GM12878 (cell line): Measurements from ENCODE around the gene CDC123. TPM values are rescaled to one million over a fixed set of nuclear protein-coding genes. Genes with fewer than 3 reads are reported as not detected.

ENCODE experiments used
- BHLHE40 ChIP-seq, 2 experiments: fragments of 450-650 bp in 1 of 2; IDR thresholded peaks; 2 replicates each; pipeline ENCODE4 v1.6.1; 2011 to 2017; ENCODE audit warnings: low read depth in 2 of 2, borderline replicate concordance in 1 of 2, improper control_type of control experiment in 1 of 2, low read length in 1 of 2, mild to moderate bottlenecking in 1 of 2
- CREM ChIP-seq: IDR thresholded peaks from 2 replicates; pipeline ENCODE4 v1.6.1; 2014; ENCODE audit warnings: antibody characterized with exemption, low read depth
- DPF2 ChIP-seq: fragments of 450-650 bp; IDR thresholded peaks from 2 replicates; pipeline ENCODE4 v1.6.1; 2017; ENCODE audit warnings: mild to moderate bottlenecking
- EED ChIP-seq: sonication (generic); IDR thresholded peaks from 2 replicates; pipeline ENCODE4 v1.6.1; 2016; ENCODE audit warnings: antibody characterized with exemption, low read depth
- EP300 ChIP-seq, 2 experiments: fragments of 150-350 bp in 1 of 2; IDR thresholded peaks; 2 replicates each; pipeline ENCODE4 v1.6.1; 2011 to 2012; ENCODE audit warnings: low read depth in 2 of 2, low read length in 2 of 2, borderline replicate concordance in 1 of 2, improper control_type of control experiment in 1 of 2, inconsistent platforms in 1 of 2; ENCODE audit not compliant: control insufficient read depth in 1 of 2
- ESRRA ChIP-seq: IDR thresholded peaks from 2 replicates; pipeline ENCODE4 v1.6.1; 2012; ENCODE audit warnings: mild to moderate bottlenecking, low read length, improper control_type of control experiment
- GATAD2B ChIP-seq: fragments of 450-650 bp; conservative IDR thresholded peaks from 2 replicates; pipeline ENCODE4 v1.6.1; 2017; ENCODE audit warnings: low read depth, mild to moderate bottlenecking, moderate library complexity
- HCFC1 ChIP-seq: fragments of 150-350 bp; IDR thresholded peaks from 2 replicates; pipeline ENCODE4 v1.6.1; 2014; ENCODE audit warnings: low read length
- HDAC6 ChIP-seq: fragments of 200-600 bp; sonication (generic); IDR thresholded peaks from one replicate; pipeline ENCODE4 v1.8.0; 2017; ENCODE audit warnings: antibody characterized with exemption; ENCODE audit not compliant: unreplicated experiment
- IKZF2 ChIP-seq, 2 experiments: fragments of 450-650 bp; IDR thresholded peaks; 2 replicates each; pipeline ENCODE4 v1.6.1; 2017; ENCODE audit warnings: mild to moderate bottlenecking in 2 of 2, moderate library complexity in 2 of 2
- JUND ChIP-seq: IDR thresholded peaks from 2 replicates; pipeline ENCODE4 v1.6.1; 2012; ENCODE audit warnings: low read depth, mild to moderate bottlenecking, low read length, improper control_type of control experiment, moderate library complexity
- LARP7 ChIP-seq: fragments of 450-650 bp; IDR thresholded peaks from 2 replicates; pipeline ENCODE4 v1.6.1; 2017; ENCODE audit warnings: mild to moderate bottlenecking
- MTA3 ChIP-seq: IDR thresholded peaks from 2 replicates; pipeline ENCODE4 v1.6.1; 2012; ENCODE audit warnings: low read length, inconsistent platforms, borderline replicate concordance
- NR2F1 ChIP-seq: fragments of 450-650 bp; conservative IDR thresholded peaks from 2 replicates; pipeline ENCODE4 v1.6.1; 2017; ENCODE audit warnings: mild to moderate bottlenecking
- PML ChIP-seq: IDR thresholded peaks from 2 replicates; pipeline ENCODE4 v1.6.1; 2012; ENCODE audit warnings: low read length, inconsistent platforms
- RAD21 ChIP-seq: IDR thresholded peaks from 2 replicates; pipeline ENCODE4 v1.6.1; 2011; ENCODE audit warnings: mild to moderate bottlenecking, low read depth, low read length, moderate library complexity; ENCODE audit not compliant: insufficient read depth
- RAD51 ChIP-seq: fragments of 450-650 bp; IDR thresholded peaks from 2 replicates; pipeline ENCODE4 v1.6.1; 2016; ENCODE audit warnings: moderate library complexity, mild to moderate bottlenecking, inconsistent platforms
- SMARCA5 ChIP-seq: fragments of 450-650 bp; IDR thresholded peaks from 2 replicates; pipeline ENCODE4 v1.6.1; 2017; ENCODE audit warnings: mild to moderate bottlenecking
- SRF ChIP-seq, 2 experiments: IDR thresholded peaks; 2 replicates each; pipeline ENCODE4 v1.6.1; 2011; ENCODE audit warnings: low read depth in 2 of 2, low read length in 2 of 2, mild to moderate bottlenecking in 1 of 2, moderate library complexity in 1 of 2
- STAT3 ChIP-seq: IDR thresholded peaks from 2 replicates; pipeline ENCODE4 v1.6.1; 2011; ENCODE audit warnings: low read depth, low read length, improper control_type of control experiment
- SUPT20H ChIP-seq: IDR thresholded peaks from 2 replicates; pipeline ENCODE4 v1.6.1; 2011; ENCODE audit warnings: low read depth, mild to moderate bottlenecking, low read length, moderate library complexity, borderline replicate concordance; ENCODE audit not compliant: control insufficient read depth
- TAF1 ChIP-seq: IDR thresholded peaks from 2 replicates; pipeline ENCODE4 v1.6.1; 2011; ENCODE audit warnings: mild to moderate bottlenecking, low read depth, low read length, borderline replicate concordance
- TCF3 ChIP-seq: IDR thresholded peaks from 2 replicates; pipeline ENCODE4 v1.6.1; 2012; ENCODE audit warnings: low read depth, mild to moderate bottlenecking, low read length, borderline replicate concordance; ENCODE audit not compliant: insufficient read depth
- YBX1 ChIP-seq: fragments of 450-650 bp; IDR thresholded peaks from 2 replicates; pipeline ENCODE4 v1.6.1; 2016; ENCODE audit warnings: antibody characterized with exemption
- ZNF384 ChIP-seq: IDR thresholded peaks from 2 replicates; pipeline ENCODE4 v1.6.1; 2012; ENCODE audit warnings: low read depth, mild to moderate bottlenecking, low read length, improper control_type of control experiment, borderline replicate concordance
- ZNF592 ChIP-seq: fragments of 450-650 bp; IDR thresholded peaks from 2 replicates; pipeline ENCODE4 v1.6.1; 2017; ENCODE audit warnings: mild to moderate bottlenecking, moderate library complexity
- polyA plus RNA-seq, 11 experiments: library from polyadenylated mRNA; depleted of rRNA in 4 of 11; unstranded in 6 of 11; stranded (reverse) in 5 of 11; fragments of >200 nt; fragmentation: Nextera tagmentation in 4 of 11; fragmentation: Illumina TruSeq in 1 of 11; extraction: Ambion mirVana in 4 of 11; extraction: Trizol in 1 of 11; gene quantifications; 1 replicate in 1 of 11; 2 replicates in 10 of 11; pipeline versions ENCODE4 v1.2.1 to v1.2.3, GENCODE V29; 2011 to 2016; ENCODE audit warnings: inconsistent platforms in 2 of 11, missing spikeins in 2 of 11, low read depth in 1 of 11
- total RNA-seq, 4 experiments: library from RNA; depleted of rRNA in 3 of 4; stranded (reverse); fragments of >200 nt in 3 of 4; fragmentation: Illumina TruSeq in 1 of 4; extraction: Trizol in 1 of 4; gene quantifications; 2 replicates each; pipeline versions ENCODE4 v1.2.1 to v1.2.3, GENCODE V29; 2013 to 2021
- TF ChIP-seq, protein P1 (sequence below): IDR thresholded peaks from 2 replicates; pipeline ENCODE4 v1.6.1; 2012; ENCODE audit warnings: low read depth, low read length, improper control_type of control experiment

The CDC123 gene
- total and polyA plus RNA-seq, 10 of the 15 experiments (the other 5 are each of a cell fraction or from before 2014, with no cell fraction given), result 128 to 360 (median 209) TPM

DNA sequence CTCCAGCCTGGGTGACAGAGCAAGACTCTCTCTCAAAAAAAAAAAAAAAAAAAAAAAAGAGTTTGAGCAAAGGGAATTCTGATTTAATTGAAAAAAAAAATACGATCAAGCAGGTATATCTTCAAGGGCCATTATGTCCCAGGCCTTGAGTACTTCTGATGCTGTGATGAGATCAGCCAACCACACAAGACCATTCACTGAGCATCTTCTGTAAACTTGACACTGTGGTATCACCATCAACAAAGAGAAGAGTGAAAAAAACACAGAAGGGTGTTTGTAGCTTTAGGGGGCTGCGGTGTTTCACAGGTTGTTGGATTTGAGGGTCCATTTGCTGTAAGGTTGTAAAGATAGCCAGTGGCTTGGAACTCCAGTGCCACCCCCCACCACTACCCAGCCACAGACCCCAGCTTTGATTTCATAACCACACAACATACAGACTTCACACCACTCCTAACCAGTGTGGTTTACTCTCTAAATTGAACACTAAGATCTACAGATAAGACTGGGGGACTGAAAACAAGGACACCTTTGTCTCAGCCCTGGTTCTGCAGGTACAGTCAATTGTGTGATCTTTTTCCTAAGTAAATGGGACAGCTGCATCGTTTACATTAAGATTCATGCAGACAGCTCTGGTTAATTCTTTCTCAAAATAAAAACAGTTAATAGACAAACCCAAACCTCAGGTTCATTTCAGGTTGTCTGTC lies 66.4 kb downstream of the CDC123 start (continued):
- TF ChIP-seq CREM (no peak), SUPT20H (no peak), TAF1 (no peak), LARP7 (no peak), RAD51 (no peak), MTA3 (no peak), SRF (IDR thresholded peaks at IDR 0.05; ENCODE audit: low read depth in 2 of 2, low read length in 2 of 2) (no peak), SMARCA5 (no peak), DPF2 (peak; percentile 55; the same call in 1 of the 2 replicates), BHLHE40 (IDR thresholded peaks at IDR 0.05; ENCODE audit: borderline replicate concordance in 1 of 2, low read depth in 2 of 2, low read length in 1 of 2) (peak; percentile 52 to 69; a peak in 3 of 4 replicates), EP300 (IDR thresholded peaks at IDR 0.05; ENCODE audit: borderline replicate concordance in 1 of 2, control insufficient read depth in 1 of 2, low read depth in 2 of 2, low read length in 2 of 2) (peak in 1 of 2 experiments; percentile 38; a peak in 1 of 4 replicates), YBX1 (no peak), HCFC1 (no peak), EED (no peak), RAD21 (no peak), ZNF592 (no peak), HDAC6 (no peak), IKZF2 (IDR thresholded peaks at IDR 0.05) (peak; percentile 74 to 77; a peak in 3 of 4 replicates), GATAD2B (no peak), STAT3 (no peak), PML (no peak), TCF3 (no peak), ZNF384 (no peak), JUND (no peak), ESRRA (no peak), NR2F1 (peak; percentile 35; the same call in 1 of the 2 replicates)
- TF ChIP-seq, protein P1, sequence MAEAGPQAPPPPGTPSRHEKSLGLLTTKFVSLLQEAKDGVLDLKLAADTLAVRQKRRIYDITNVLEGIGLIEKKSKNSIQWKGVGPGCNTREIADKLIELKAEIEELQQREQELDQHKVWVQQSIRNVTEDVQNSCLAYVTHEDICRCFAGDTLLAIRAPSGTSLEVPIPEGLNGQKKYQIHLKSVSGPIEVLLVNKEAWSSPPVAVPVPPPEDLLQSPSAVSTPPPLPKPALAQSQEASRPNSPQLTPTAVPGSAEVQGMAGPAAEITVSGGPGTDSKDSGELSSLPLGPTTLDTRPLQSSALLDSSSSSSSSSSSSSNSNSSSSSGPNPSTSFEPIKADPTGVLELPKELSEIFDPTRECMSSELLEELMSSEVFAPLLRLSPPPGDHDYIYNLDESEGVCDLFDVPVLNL, result no peak
